Small intestine (tissue), 7 donors: ENCODE data around the gene ATPAF1. TPM values are rescaled to one million over a fixed set of nuclear protein-coding genes. Genes with fewer than 3 reads are reported as not detected.
"Not testable (repeated sequence)": the region's sequence is repeated elsewhere in the genome, so short reads cannot be mapped to it uniquely, and the experiment has no call there.

Experiments used
- DNase-seq, 2 donors: peaks; one replicate each; pipeline versions ENCODE4 v3.0.0 to v3.0.0-alpha.2; 2013
- FAIRE-seq: peaks from 2 replicates; lab custom pipeline; 2012; peaks lifted over from hg19 to GRCh38; lab: Jason Lieb, UNC
- H3K27ac ChIP-seq, 3 donors: one replicate each; pipeline ENCODE4 v1.5.1; 2013; ENCODE audit warnings: low read length in 2 of 3, mild to moderate bottlenecking in 2 of 3, control low read depth in 1 of 3, inconsistent platforms in 1 of 3, low read depth in 1 of 3, moderate library complexity in 1 of 3
- H3K27me3 ChIP-seq, 3 donors: one replicate each; pipeline ENCODE4 v1.6.1; 2013; ENCODE audit warnings: low read length in 3 of 3, inconsistent platforms in 1 of 3; ENCODE audit not compliant: control insufficient read depth in 3 of 3, insufficient read depth in 3 of 3
- H3K36me3 ChIP-seq, 3 donors: one replicate each; pipeline ENCODE4 v1.6.1; 2013; ENCODE audit warnings: low read length in 3 of 3, inconsistent platforms in 1 of 3, low read depth in 1 of 3, mild to moderate bottlenecking in 1 of 3, moderate library complexity in 1 of 3; ENCODE audit not compliant: control insufficient read depth in 3 of 3, insufficient read depth in 2 of 3
- H3K4me1 ChIP-seq, 3 donors: one replicate each; pipeline ENCODE4 v1.6.1; 2013; ENCODE audit warnings: low read length in 2 of 3, inconsistent platforms in 1 of 3, low read depth in 1 of 3, mild to moderate bottlenecking in 1 of 3, moderate library complexity in 1 of 3; ENCODE audit not compliant: control insufficient read depth in 3 of 3, insufficient read depth in 2 of 3
- H3K4me3 ChIP-seq, 3 donors: one replicate each; pipeline ENCODE4 v1.5.1; 2013; ENCODE audit warnings: low read length in 3 of 3, control low read depth in 1 of 3, inconsistent platforms in 1 of 3, low read depth in 1 of 3, mild to moderate bottlenecking in 1 of 3, moderate library complexity in 1 of 3
- H3K9me3 ChIP-seq, 2 donors: one replicate each; pipeline ENCODE4 v1.6.1; 2013; ENCODE audit warnings: low read depth in 1 of 2, low read length in 1 of 2; ENCODE audit not compliant: control insufficient read depth in 2 of 2, insufficient read depth in 1 of 2
- WGBS, 3 donors: extraction: QIAGEN DNeasy Blood & Tissue Kit; methylation state at CpG; one replicate each; pipeline ENCODE4 v1.1.7; 2013; 5-methylcytosine and 5-hydroxymethylcytosine counted together
- polyA plus RNA-seq, 4 donors: library from polyadenylated mRNA; stranded (reverse) in 3 of 4; unstranded in 1 of 4; fragments of 200-250 nt in 3 of 4; fragments of 120-200 nt in 1 of 4; gene quantifications; one replicate each; pipeline versions ENCODE4 v1.2.1 to v1.2.3, GENCODE V29; 2013
- donor health status: healthy with polysubstance abuse.
- donor health status: control.
- donor health status: control.
- donor health status: Bipolar disorder and iron deficiency.
- donor health status: healthy.

Gene ATPAF1
- polyA plus RNA-seq, 4 donors: 23.0 to 42.8 (median 34.6) TPM

- no peak for DNase-seq
- Histone ChIP-seq H3K9me3 (no peaks in the 10 kb centered on the region), H3K27me3 (no peaks in the 10 kb centered on the region), H3K36me3 (peaks cover 8 to 16% (median 12%) of the 10 kb centered on the region in 3 donors), H3K27ac (no peak overlapping the region), H3K4me3 (no peak overlapping the region), H3K4me1 (peaks cover 0 to 15% (median 0%) of the 10 kb centered on the region in 3 donors)
- FAIRE-seq: no peak
- 94 to 100% (median 97%) methylated on average over 2 of the region's 2 CpGs for WGBS, 3 donors
Measured at GRCh38 chr1:46697053-46697452, 28.9 kb upstream of the ATPAF1 start.

GRCh38 chr1:46694676-46695075 is 26.5 kb upstream of the ATPAF1 start:
- Histone ChIP-seq H3K36me3 (peaks cover 12 to 24% (median 15%) of the 10 kb centered on the region in 3 donors), H3K4me1 (peaks cover 0 to 15% (median 0%) of the 10 kb centered on the region in 3 donors)
- H3K4me3 ChIP-seq, FAIRE-seq, H3K27me3 ChIP-seq, DNase-seq, H3K27ac ChIP-seq, H3K9me3 ChIP-seq: not testable (repeated sequence)
- WGBS, 3 donors: 91 to 98% (median 95%) methylated on average over 3 to 4 of the region's 4 CpGs

GRCh38 chr1:46692811-46693770 is 24.9 kb upstream of the ATPAF1 start:
- H3K36me3 ChIP-seq: peaks cover 16 to 34% (median 20%) of the 10 kb centered on the region in 3 donors
- H3K4me3 ChIP-seq: no peak overlapping the region
- H3K27me3 ChIP-seq: no peaks in the 10 kb centered on the region
- FAIRE-seq (no peak), DNase-seq (peak in 1 of 2 donors; percentile 44)
- no peaks in the 10 kb centered on the region for H3K9me3 ChIP-seq
- 24 to 44% (median 44%) methylated on average over 3 of the region's 3 CpGs for WGBS, 3 donors
- H3K4me1 ChIP-seq: peaks cover 0 to 21% (median 0%) of the 10 kb centered on the region in 3 donors
- H3K27ac ChIP-seq: no peak overlapping the region

GRCh38 chr1:46691997-46692790 is 24.0 kb upstream of the ATPAF1 start:
- FAIRE-seq (no peak), DNase-seq (no peak)
- 62 to 73% (median 70%) methylated on average over 6 of the region's 6 CpGs for WGBS, 3 donors
- no peaks in the 10 kb centered on the region for H3K9me3 ChIP-seq
- no peaks in the 10 kb centered on the region for H3K27me3 ChIP-seq
- H3K4me1 ChIP-seq: peaks cover 0 to 29% (median 0%) of the 10 kb centered on the region in 3 donors
- no peak overlapping the region for H3K4me3 ChIP-seq
- peaks cover 16 to 35% (median 19%) of the 10 kb centered on the region in 3 donors for H3K36me3 ChIP-seq
- H3K27ac ChIP-seq: no peak overlapping the region

GRCh38 chr1:46690931-46691421 is 22.8 kb upstream of the ATPAF1 start:
- Histone ChIP-seq H3K27ac (no peak overlapping the region), H3K4me1 (peaks cover 0 to 37% (median 0%) of the 10 kb centered on the region in 3 donors), H3K4me3 (no peak overlapping the region), H3K9me3 (no peaks in the 10 kb centered on the region), H3K27me3 (no peaks in the 10 kb centered on the region), H3K36me3 (peaks cover 15 to 30% (median 19%) of the 10 kb centered on the region in 3 donors)
- 87 to 94% (median 87%) methylated on average over 2 of the region's 2 CpGs for WGBS, 3 donors
- FAIRE-seq (no peak), DNase-seq (no peak)

- H3K4me1 ChIP-seq: peaks cover 0 to 38% (median 0%) of the 10 kb centered on the region in 3 donors
- H3K9me3 ChIP-seq: no peaks in the 10 kb centered on the region
- H3K27ac ChIP-seq: no peak overlapping the region
- FAIRE-seq (no peak), DNase-seq (no peak)
- H3K36me3 ChIP-seq: peaks cover 12 to 22% (median 15%) of the 10 kb centered on the region in 3 donors
- H3K4me3 ChIP-seq: no peak overlapping the region
- 68 to 69% (median 69%) methylated on average over 1 of the region's 1 CpG for WGBS, 3 donors
- no peaks in the 10 kb centered on the region for H3K27me3 ChIP-seq
Measured at GRCh38 chr1:46689897-46690296, 21.7 kb upstream of the ATPAF1 start.

- DNase-seq: no peak
- H3K36me3 ChIP-seq: peaks cover 15 to 27% (median 16%) of the 10 kb centered on the region in 3 donors
- no peak for FAIRE-seq
- no peaks in the 10 kb centered on the region for H3K9me3 ChIP-seq
- H3K27ac ChIP-seq: no peak overlapping the region
- WGBS, 3 donors: 31 to 59% (median 49%) methylated on average over 2 of the region's 2 CpGs
- peaks cover 0 to 38% (median 0%) of the 10 kb centered on the region in 3 donors for H3K4me1 ChIP-seq
- no peaks in the 10 kb centered on the region for H3K27me3 ChIP-seq
- no peak overlapping the region for H3K4me3 ChIP-seq
Measured at GRCh38 chr1:46689356-46689755, 21.2 kb upstream of the ATPAF1 start.
